HepG2 (cell line): ENCODE measurements around the gene PEX13. TPM values are rescaled to one million over a fixed set of nuclear protein-coding genes. Genes with fewer than 3 reads are reported as not detected.

Source experiments
- ARNT2 ChIP-seq: sonication (generic); formaldehyde crosslinking; IDR thresholded peaks from 2 replicates; pipeline ENCODE4 v1.8.0; 2022; ENCODE audit warnings: mild to moderate bottlenecking, low read depth, missing genetic modification reagents, moderate library complexity
- FUBP1 ChIP-seq: sonication (generic); formaldehyde crosslinking; IDR thresholded peaks from 2 replicates; pipeline ENCODE4 v1.5.1; 2020; ENCODE audit warnings: missing genetic modification reagents, mild to moderate bottlenecking, borderline replicate concordance
- GTF3A ChIP-seq: sonication (generic); formaldehyde crosslinking; conservative IDR thresholded peaks from 2 replicates; pipeline ENCODE4 v1.4.0; 2020; ENCODE audit warnings: mild to moderate bottlenecking, missing genetic modification reagents
- HMGXB4 ChIP-seq, 2 experiments: sonication (generic) in 1 of 2; formaldehyde crosslinking in 1 of 2; IDR thresholded peaks; 2 replicates each; pipeline versions ENCODE4 v1.4.0 to v1.6.1; 2018 to 2020; ENCODE audit warnings: missing genetic modification reagents in 2 of 2, borderline replicate concordance in 1 of 2, low read depth in 1 of 2, mild to moderate bottlenecking in 1 of 2, missing biosample characterization in 1 of 2
- HNF4G ChIP-seq, 2 experiments: sonication (generic) in 1 of 2; formaldehyde crosslinking in 1 of 2; IDR thresholded peaks; 2 replicates each; pipeline versions ENCODE4 v1.4.0 to v1.6.1; 2011 to 2020; ENCODE audit warnings: borderline replicate concordance in 2 of 2, low read depth in 2 of 2, mild to moderate bottlenecking in 2 of 2, low read length in 1 of 2, missing genetic modification reagents in 1 of 2, moderate library complexity in 1 of 2
- NFE2L2 ChIP-seq: fragments of 150-350 bp; IDR thresholded peaks from 2 replicates; pipeline ENCODE4 v1.6.1; 2014; ENCODE audit warnings: low read length
- NFIB ChIP-seq: sonication (generic); formaldehyde crosslinking; IDR thresholded peaks from 2 replicates; pipeline ENCODE4 v1.9.0; 2021; ENCODE audit warnings: missing genetic modification reagents, mild to moderate bottlenecking, borderline replicate concordance
- POGK ChIP-seq: sonication (generic); formaldehyde crosslinking; conservative IDR thresholded peaks from 2 replicates; pipeline ENCODE4 v1.8.0; 2022; ENCODE audit warnings: mild to moderate bottlenecking, moderate library complexity, missing genetic modification reagents
- RFX5 ChIP-seq: IDR thresholded peaks from 2 replicates; pipeline ENCODE4 v1.6.1; 2011; ENCODE audit warnings: low read depth, low read length, improper control_type of control experiment
- SALL1 ChIP-seq: sonication (generic); formaldehyde crosslinking; IDR thresholded peaks from 2 replicates; pipeline ENCODE4 v1.8.0; 2022; ENCODE audit warnings: mild to moderate bottlenecking, missing genetic modification reagents
- TBL1XR1 ChIP-seq: fragments of 150-350 bp; IDR thresholded peaks from 2 replicates; pipeline ENCODE4 v1.6.1; 2014; ENCODE audit warnings: borderline replicate concordance, low read length; ENCODE audit not compliant: partially characterized antibody
- TOE1 ChIP-seq: sonication (generic); formaldehyde crosslinking; IDR thresholded peaks from 2 replicates; pipeline ENCODE4 v1.4.0; 2020; ENCODE audit warnings: mild to moderate bottlenecking, missing genetic modification reagents
- ZNF121 ChIP-seq: sonication (generic); formaldehyde crosslinking; IDR thresholded peaks from 2 replicates; pipeline ENCODE4 v1.5.0; 2020; ENCODE audit warnings: mild to moderate bottlenecking, missing genetic modification reagents
- ZNF160 ChIP-seq: sonication (generic); formaldehyde crosslinking; IDR thresholded peaks from 2 replicates; pipeline ENCODE4 v1.8.0; 2022; ENCODE audit warnings: mild to moderate bottlenecking, inconsistent platforms, missing genetic modification reagents
- ZNF34 ChIP-seq: sonication (generic); formaldehyde crosslinking; IDR thresholded peaks from 2 replicates; pipeline ENCODE4 v1.4.0; 2020; ENCODE audit warnings: mild to moderate bottlenecking, missing genetic modification reagents, borderline replicate concordance
- ZNF510 ChIP-seq: sonication (generic); formaldehyde crosslinking; IDR thresholded peaks from 2 replicates; pipeline ENCODE4 v1.4.0; 2020; ENCODE audit warnings: low read depth, mild to moderate bottlenecking, missing genetic modification reagents
- ZNF598 ChIP-seq: sonication (generic); formaldehyde crosslinking; IDR thresholded peaks from 2 replicates; pipeline ENCODE4 v1.5.1; 2020; ENCODE audit warnings: mild to moderate bottlenecking, missing genetic modification reagents, borderline replicate concordance
- ZNF670 ChIP-seq: sonication (generic); formaldehyde crosslinking; IDR thresholded peaks from 2 replicates; pipeline ENCODE4 v1.8.0; 2022; ENCODE audit warnings: mild to moderate bottlenecking, missing genetic modification reagents, borderline replicate concordance
- ZNF710 ChIP-seq: sonication (generic); formaldehyde crosslinking; IDR thresholded peaks from 2 replicates; pipeline ENCODE4 v1.5.0; 2020; ENCODE audit warnings: mild to moderate bottlenecking, missing genetic modification reagents, borderline replicate concordance
- ZNF749 ChIP-seq: sonication (generic); formaldehyde crosslinking; IDR thresholded peaks from 2 replicates; pipeline ENCODE4 v1.8.0; 2022; ENCODE audit warnings: mild to moderate bottlenecking, missing genetic modification reagents, moderate library complexity, borderline replicate concordance
- polyA plus RNA-seq, 8 experiments: library from polyadenylated mRNA; depleted of rRNA in 3 of 8; stranded (reverse) in 7 of 8; unstranded in 1 of 8; fragments of >200 nt; fragmentation: Illumina TruSeq in 4 of 8; extraction: Trizol in 4 of 8; gene quantifications; 2 replicates each; pipeline versions ENCODE4 v1.2.1 to v1.2.3, GENCODE V29; 2011 to 2016; ENCODE audit warnings: low read depth in 4 of 8, missing spikeins in 1 of 8, mixed read lengths in 1 of 8; ENCODE audit not compliant: insufficient read depth in 1 of 8
- total RNA-seq, 5 experiments: library from RNA; depleted of rRNA; stranded (reverse); fragments of >200 nt; fragmentation: Illumina TruSeq; extraction: Trizol; gene quantifications; 2 replicates each; pipeline ENCODE4 v1.2.3, GENCODE V29; 2016; ENCODE audit warnings: low read depth in 1 of 5

PEX13 gene
- total and polyA plus RNA-seq, 2 of the 13 experiments (the other 11 are each of a cell fraction or from before 2014, with no cell fraction given) = 47.9 to 75.9 TPM

DNA sequence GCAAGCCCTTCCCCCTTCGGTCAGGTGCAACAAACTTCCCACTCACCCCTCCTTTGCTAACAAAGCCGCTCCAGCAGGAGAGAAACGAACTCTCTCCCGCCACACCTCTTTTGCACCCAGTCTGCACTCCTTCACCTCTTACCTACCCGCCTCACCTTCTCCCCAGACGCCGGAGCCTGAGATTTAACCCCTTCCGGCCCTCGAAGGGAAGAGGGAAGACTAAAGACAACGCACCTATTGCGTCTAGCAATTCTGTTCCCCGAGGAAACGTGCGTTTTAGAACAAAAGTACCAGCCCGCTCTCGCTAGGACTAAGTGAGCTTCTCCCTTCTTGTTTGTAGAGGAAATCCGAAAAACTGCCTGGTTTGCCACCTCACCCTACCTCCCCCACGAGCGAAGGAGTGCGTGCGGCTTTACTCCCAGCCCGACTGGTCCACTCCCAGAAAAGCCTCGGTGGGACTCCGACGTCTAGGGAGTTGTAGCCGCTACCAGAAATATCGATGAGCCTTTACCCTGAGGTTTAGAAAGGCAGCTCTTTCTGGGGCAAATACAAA lies 441 bp upstream of the PEX13 start (continued):
- no peak for TF ChIP-seq POGK
- 0 out of 2 replicates have a peak, but pooled peaks have one; percentile 45 for TF ChIP-seq GTF3A (CRISPR knock-in tag)
- TF ChIP-seq ZNF121 (CRISPR knock-in tag) = no peak
- TF ChIP-seq ZNF670 (CRISPR knock-in tag) = peak; percentile 87
- TF ChIP-seq FUBP1 (CRISPR knock-in tag) = no peak
- TF ChIP-seq TOE1 (CRISPR knock-in tag) = 0 out of 2 replicates have a peak, but pooled peaks have one; percentile 57
- peak; percentile 91; the same call in 1 of the 2 replicates for TF ChIP-seq ZNF34 (CRISPR knock-in tag)
- no peak; the same call in 1 of the 2 replicates for TF ChIP-seq ZNF598 (CRISPR knock-in tag)
- TF ChIP-seq SALL1 (CRISPR knock-in tag) = no peak; the same call in 1 of the 2 replicates
- TF ChIP-seq ARNT2 (CRISPR knock-in tag) = no peak; the same call in none of the 2 replicates
- peak; percentile 86 for TF ChIP-seq ZNF510 (CRISPR knock-in tag)
- peak; percentile 23; the same call in 1 of the 2 replicates for TF ChIP-seq ZNF160 (CRISPR knock-in tag)
- TF ChIP-seq NFIB (CRISPR knock-in tag) = no peak
- peak; percentile 49 to 51; a peak in 2 of 4 replicates for TF ChIP-seq HMGXB4 (CRISPR knock-in tag; IDR thresholded peaks at IDR 0.05; ENCODE audit: borderline replicate concordance in 1 of 2, low read depth in 1 of 2)
- peak; percentile 41; the same call in 1 of the 2 replicates for TF ChIP-seq ZNF749 (CRISPR knock-in tag)
- no peak for TF ChIP-seq RFX5
- no peak for TF ChIP-seq TBL1XR1
- TF ChIP-seq NFE2L2 = no peak
- peak; percentile 22; the same call in 1 of the 2 replicates for TF ChIP-seq ZNF710 (CRISPR knock-in tag)
- peak; percentile 41; the same call in 1 of the 2 replicates for TF ChIP-seq HNF4G (IDR thresholded peaks at IDR 0.05; ENCODE audit: borderline replicate concordance, low read depth, low read length)
- TF ChIP-seq HNF4G (CRISPR knock-in tag; IDR thresholded peaks at IDR 0.05; ENCODE audit: borderline replicate concordance, low read depth) = peak; percentile 39; the same call in 1 of the 2 replicates
